HL-60/S4 treated with retinoic acid at 250 ng/mL for 4 days and 3 days (cell line): Measurements from ENCODE around the gene CDKN2C.
"Not testable (repeated sequence)": the region's sequence is repeated elsewhere in the genome, so short reads cannot be mapped to it uniquely, and the experiment has no call there.

Experiments
- in situ Hi-C: fragments of 300-500 bp; cut with MboI; formaldehyde crosslinking; loops from 2 replicates; pipeline ENCODE4 v1.7.0; 2022; ENCODE audit warnings: low sequenced_read_pairs

The CDKN2C gene

DNA sequence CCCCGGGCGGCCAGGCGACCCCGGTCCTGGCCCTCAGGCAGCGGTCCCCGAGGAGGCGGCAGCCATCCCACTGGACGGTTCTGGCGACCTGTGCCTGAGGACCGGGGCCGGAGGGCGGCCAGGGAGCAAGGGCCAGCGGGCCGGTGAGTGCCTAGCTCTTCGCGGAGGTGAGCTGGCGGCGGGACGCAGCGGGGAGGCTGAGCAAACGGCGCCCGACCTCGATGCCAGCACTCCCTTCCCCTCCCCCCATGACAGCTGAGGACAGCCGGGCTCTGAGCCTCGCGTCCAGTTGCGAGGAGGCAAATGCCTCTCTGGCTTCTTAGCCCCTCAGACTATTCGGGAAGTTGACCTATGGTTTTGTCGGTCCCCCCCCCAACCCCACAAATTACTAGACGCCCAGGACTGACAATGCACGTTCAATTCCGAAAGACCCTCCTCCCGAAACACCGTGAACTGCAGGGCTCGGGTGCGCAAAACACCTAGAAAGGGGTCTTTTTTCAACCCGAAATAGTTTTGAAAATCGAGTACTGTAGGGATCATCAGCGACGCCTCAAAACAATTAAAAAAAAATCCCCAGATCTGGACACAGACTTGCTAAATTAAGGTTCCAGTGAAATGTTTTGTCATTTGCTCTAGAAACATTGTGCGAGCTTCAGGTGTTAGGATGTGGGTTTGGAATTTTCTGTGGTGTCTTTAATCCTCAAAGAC is 8.3 kb downstream of the CDKN2C start:
- in situ Hi-C loops = no loop called here

DNA sequence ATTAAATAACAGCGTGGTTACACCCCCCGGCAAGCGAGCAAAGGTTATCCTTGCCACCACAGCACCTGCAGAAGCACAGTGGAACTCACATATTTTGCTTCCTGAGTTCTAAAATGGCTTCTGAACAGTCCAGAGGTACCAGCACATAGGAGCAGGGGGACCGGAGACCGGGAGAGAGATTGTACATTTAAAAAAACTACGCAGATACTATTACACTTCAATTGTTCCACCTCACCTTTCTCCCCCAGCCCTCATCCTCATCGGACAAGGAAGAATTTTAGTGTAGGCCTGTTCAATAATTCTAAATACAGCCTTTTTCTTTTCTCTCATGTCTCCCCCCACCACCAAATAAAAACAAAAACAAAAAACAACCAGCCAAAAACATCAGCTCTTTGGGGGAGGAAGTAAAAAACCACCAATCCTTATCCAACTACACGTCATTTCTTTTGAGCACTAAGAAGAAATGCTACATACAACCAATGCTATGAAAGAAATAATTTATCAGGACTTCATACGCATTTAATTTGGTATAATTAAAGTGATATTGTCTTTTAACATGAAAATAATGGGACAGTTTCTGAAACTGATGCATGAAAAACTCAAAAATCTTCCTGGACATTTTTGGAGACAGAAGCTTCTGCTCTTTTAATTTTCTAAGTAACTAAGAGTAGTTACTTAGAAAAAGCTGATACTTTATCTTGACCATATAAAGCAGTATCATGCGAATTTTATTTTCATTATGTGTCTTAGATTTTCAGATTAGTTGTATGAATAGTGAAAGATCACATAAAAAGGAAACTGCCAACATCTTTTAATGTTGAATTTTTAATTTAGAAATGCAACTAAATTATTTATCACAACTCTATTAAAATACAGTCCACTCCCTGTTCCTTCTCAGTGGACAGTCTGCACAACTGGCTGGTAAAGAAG is 9.1 kb downstream of the CDKN2C start:
- in situ Hi-C loops = no loop called here

- in situ Hi-C loops = no loop called here
These were observed 9.9 kb downstream of the CDKN2C start for GRCh38 chr1:50979937-50980336.

DNA sequence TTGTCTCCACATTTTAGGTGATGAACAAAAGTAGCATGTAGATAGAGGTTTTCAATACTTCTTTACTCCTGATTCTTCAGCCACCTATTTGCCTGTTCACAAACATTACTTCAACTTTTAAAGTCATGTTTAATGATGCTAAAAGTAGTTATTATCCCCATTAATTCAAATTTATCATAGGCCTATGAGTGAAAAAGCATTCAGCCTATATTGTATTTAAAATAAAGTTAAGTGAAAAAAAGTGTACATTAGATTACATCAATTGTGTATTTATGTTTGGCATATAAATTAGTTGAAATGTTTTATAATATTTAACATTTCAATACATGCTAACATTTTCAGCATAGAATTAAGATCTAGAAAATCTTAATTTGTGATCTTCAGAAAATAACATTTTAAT is 10.5 kb downstream of the CDKN2C start:
- in situ Hi-C loops = no loop called here

- in situ Hi-C loops = no loop called here
These were observed 11.7 kb downstream of the CDKN2C start for GRCh38 chr1:50981741-50982140.

- in situ Hi-C loops = no loop called here
These were observed 12.6 kb downstream of the CDKN2C start for GRCh38 chr1:50982611-50983010.

DNA sequence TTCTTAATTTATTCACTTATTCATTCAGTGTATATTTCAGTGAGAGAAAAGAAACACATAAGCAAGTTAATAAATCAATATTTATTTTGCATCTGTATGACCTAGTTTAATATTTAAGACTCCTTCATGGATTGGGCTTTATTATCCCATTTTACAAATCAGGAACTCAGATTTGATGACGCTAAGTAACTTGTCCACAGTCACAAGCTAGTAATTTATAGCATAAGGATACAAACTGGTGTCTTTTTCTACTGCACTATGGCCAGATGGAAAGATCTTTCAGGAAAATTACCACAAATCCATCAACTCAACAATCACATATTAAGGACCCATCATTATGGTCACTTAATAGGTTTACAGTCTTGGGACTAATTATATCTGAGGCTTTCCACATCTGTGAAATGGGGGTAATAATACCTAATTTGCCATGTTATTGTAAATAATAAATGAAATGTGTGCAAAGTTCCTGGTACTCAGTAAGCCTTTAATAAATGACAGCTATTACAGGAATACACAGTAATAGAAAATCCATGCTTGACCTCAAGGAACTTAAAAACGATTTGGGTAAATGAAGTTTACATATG is 13.3 kb downstream of the CDKN2C start:
- in situ Hi-C loops = no loop called here

- in situ Hi-C loops = no loop called here
These were observed 15.0 kb downstream of the CDKN2C start for GRCh38 chr1:50985094-50985493.

DNA sequence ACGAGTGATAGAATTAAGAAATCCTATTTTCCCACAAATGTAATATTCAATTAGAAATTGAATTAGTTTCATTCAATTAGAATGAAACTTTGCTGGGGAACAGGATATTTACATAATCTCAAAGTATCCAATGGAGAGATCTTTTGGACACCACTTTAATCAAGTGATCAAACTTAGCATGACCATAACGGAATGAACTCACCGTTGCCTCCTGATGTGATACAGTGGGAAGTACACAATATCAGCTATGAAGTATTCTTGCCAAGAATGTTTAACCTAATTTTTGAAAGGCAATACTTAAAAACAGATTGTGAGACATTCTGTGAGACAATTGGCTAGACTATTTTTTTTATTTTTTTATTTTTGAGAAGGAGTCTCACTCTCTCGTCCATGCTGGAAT is 16.6 kb downstream of the CDKN2C start:
- in situ Hi-C loops = no loop called here

- in situ Hi-C loops = no loop called here
These were observed 19.6 kb downstream of the CDKN2C start for GRCh38 chr1:50989694-50990093.

GRCh38 chr1:50992532-50993318 is 22.7 kb downstream of the CDKN2C start:
- in situ Hi-C loops = no loop called here

- in situ Hi-C loops = no loop called here
These were observed 23.6 kb downstream of the CDKN2C start for GRCh38 chr1:50993645-50994044.

DNA sequence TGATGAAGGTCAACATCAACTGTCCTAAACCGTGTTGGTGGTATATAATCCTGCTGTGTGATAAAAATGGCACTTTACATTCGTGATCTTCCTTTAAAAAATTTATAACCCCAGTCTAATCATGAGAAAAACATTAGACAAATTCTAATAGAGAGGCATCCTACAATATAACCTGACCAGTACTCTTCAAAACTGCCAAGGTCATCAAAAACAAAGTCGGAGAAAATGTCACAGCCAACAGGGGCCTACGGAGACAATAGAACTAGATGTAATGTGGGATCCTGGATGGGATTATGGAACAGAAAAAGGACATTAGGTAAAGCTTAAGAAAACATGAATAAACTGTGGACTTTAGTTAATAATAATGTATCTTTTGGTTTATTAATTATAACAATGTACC is 25.0 kb downstream of the CDKN2C start:
- in situ Hi-C loops = no loop called here

DNA sequence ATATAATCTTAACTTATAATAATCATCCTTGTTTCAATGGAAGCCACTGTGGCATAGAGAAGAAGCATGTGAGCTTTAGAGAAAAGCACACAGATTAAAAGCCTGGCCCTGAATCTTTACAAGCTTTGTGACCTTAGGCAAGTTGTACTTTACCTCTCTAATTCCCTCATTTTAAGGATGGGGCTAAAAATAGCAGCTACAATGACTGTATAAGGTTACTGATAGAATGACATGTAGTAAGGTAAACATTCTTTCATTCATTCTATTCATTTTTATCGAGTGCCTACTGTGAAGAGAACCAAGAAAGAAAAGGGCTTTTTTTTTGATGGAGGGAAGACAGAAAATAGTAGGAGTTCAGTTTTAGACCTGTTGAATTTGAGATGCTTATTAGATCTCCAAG is 25.6 kb downstream of the CDKN2C start:
- in situ Hi-C loops = no loop called here

GRCh38 chr1:50996083-50996482 is 26.0 kb downstream of the CDKN2C start:
- in situ Hi-C loops = no loop called here

DNA sequence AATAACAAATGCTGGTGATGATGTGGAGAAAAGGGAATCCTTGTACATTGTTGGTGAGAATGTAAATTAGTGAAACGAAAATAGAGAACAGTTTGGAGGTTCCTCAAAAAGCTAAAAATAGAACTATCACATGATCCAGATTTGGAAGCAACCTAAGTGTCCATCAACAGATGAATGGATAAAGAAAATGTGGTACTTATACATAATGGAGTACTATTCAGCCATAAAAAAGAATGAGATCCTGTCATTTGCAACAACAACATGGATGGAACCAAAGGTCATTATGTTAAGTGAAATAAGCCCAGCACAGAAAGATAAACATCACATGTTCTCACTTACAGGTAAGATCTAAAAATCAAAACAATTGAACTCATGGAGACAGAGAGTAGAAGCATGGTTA is 29.3 kb downstream of the CDKN2C start:
- in situ Hi-C loops = not testable (repeated sequence)

DNA sequence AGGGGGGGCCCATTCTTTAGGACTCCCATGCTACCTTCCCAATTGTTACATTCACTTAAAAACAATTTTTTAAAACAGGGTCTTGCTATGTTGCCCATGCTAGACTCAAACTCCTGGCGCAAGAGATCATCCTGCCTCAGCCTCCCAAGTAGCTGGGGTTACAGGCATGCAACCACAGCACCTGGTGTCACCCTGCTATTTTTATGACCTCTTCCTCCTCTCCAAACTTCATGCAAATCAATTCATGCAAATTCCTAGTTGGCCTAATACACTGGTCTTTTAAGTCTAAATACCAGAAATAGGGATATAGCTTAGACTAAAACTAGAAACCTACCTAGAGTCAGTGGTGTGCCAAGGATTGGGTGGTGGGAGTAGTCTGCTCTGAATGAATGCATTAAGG is 30.1 kb downstream of the CDKN2C start:
- in situ Hi-C loops = no loop called here

DNA sequence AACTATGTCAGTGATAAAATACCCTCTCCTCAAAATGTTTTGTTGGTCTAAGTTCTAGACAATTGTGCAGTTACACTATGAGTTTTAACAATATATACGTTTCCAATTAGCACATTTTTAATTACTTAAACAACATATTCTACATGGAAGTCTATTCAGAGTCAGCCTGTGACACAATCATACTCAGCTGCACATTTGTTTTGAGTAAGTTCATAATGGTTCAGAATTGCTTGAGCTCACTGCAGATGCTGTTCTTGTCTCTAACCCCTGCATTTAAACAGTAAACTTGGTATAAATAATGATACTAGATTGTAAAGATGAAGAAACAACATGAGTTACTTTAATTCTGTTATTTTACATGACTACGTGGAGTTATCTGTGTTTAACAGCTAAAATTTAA is 30.6 kb downstream of the CDKN2C start:
- in situ Hi-C loops = no loop called here

- in situ Hi-C loops = no loop called here
These were observed 32.5 kb downstream of the CDKN2C start for GRCh38 chr1:51002516-51002915.

DNA sequence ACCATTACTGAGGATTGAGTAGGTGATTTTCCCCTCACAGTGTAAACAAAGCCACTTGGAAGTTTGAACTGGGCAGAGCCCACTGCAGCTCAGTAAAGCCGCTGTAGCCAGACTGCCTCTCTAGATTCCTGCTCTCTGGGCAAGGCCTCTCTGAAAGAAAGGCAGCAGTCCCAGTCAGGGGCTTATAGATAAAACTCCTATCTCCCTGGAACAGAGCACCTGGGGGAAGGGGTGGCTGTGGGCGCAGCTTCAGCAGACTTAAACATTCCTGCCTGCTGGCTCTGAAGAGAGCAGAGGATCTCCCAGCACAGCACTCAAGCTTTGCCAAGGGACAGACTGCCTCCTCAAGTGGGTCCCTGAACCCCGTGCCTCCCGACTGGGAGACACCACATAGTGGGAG is 35.5 kb downstream of the CDKN2C start:
- in situ Hi-C loops = not testable (repeated sequence)

DNA sequence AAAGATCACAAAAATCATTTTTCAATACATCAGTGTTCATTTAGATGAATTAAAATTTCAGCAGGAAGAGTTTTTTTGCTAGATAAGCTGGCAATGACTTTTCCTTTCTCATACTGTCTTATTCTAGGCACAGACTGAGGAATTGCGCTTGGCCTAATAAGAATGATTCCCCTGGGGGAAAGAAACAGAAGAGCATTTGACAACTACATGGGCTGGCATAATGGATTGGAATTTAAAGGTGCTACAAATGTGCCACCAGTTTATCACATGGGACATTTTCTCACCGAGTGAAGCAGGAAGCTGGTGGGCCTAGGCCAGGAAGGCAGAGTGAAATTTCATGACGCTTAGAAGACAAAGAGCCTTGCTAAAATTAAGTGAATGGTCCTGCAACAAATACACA is 39.3 kb downstream of the CDKN2C start:
- in situ Hi-C loops = no loop called here
